Duodenal mucosa (tissue), 2 donors: ENCODE data around the gene EDC4.
A peak's percentile ranks its signal among the peaks of the same experiment; 100 is the strongest.
"Not testable (repeated sequence)": the region's sequence is repeated elsewhere in the genome, so short reads cannot be mapped to it uniquely, and the experiment has no call there.

ENCODE experiments used
- H3K27ac ChIP-seq: one replicate; pipeline ENCODE4 v1.7.0; 2013; ENCODE audit warnings: low read depth, low read length
- H3K27me3 ChIP-seq, 2 donors: one replicate each; pipeline ENCODE4 v1.7.0; 2013; ENCODE audit warnings: low read length in 2 of 2, control low read depth in 1 of 2; ENCODE audit not compliant: insufficient read depth in 2 of 2, control insufficient read depth in 1 of 2
- H3K36me3 ChIP-seq, 2 donors: one replicate each; pipeline ENCODE4 v1.7.0; 2013; ENCODE audit warnings: low read length in 2 of 2, control low read depth in 1 of 2; ENCODE audit not compliant: insufficient read depth in 2 of 2, control insufficient read depth in 1 of 2
- H3K4me1 ChIP-seq, 2 donors: one replicate each; pipeline ENCODE4 v1.7.0; 2013; ENCODE audit warnings: low read length in 2 of 2, control low read depth in 1 of 2; ENCODE audit not compliant: insufficient read depth in 2 of 2, control insufficient read depth in 1 of 2
- H3K4me3 ChIP-seq, 2 donors: one replicate each; pipeline ENCODE4 v1.7.0; 2013; ENCODE audit warnings: low read length in 2 of 2, low read depth in 1 of 2
- H3K9ac ChIP-seq, 2 donors: one replicate each; pipeline ENCODE4 v1.7.0; 2013; ENCODE audit warnings: low read length in 2 of 2, low read depth in 1 of 2
- H3K9me3 ChIP-seq, 2 donors: one replicate each; pipeline ENCODE4 v1.7.0; 2013; ENCODE audit warnings: low read length in 2 of 2, control low read depth in 1 of 2; ENCODE audit not compliant: control insufficient read depth in 1 of 2

The EDC4 gene

GRCh38 chr16:67862623-67863583 lies 9.9 kb upstream of the EDC4 start:
- Histone ChIP-seq H3K27ac (no peak overlapping the region), H3K9me3 (no peaks in the 10 kb centered on the region), H3K4me3 (no peak overlapping the region), H3K27me3 (no peaks in the 10 kb centered on the region), H3K36me3 (peaks cover 5 to 52% of the 10 kb centered on the region in 2 donors), H3K4me1 (peaks cover 5 to 10% of the 10 kb centered on the region in 2 donors), H3K9ac (no peak overlapping the region)

- H3K9ac ChIP-seq, H3K9me3 ChIP-seq, H3K4me3 ChIP-seq, H3K27me3 ChIP-seq, H3K4me1 ChIP-seq, H3K27ac ChIP-seq: not testable (repeated sequence)
- H3K36me3 ChIP-seq, result peaks cover 10 to 62% of the 10 kb centered on the region in 2 donors
Measured at GRCh38 chr16:67864044-67864443, 8.8 kb upstream of the EDC4 start.

GRCh38 chr16:67864594-67864993 lies 8.3 kb upstream of the EDC4 start:
- Histone ChIP-seq H3K4me1 (no peaks in the 10 kb centered on the region), H3K4me3 (no peak overlapping the region), H3K36me3 (peaks cover 10 to 63% of the 10 kb centered on the region in 2 donors), H3K27me3 (no peaks in the 10 kb centered on the region), H3K9ac (no peak overlapping the region), H3K9me3 (no peaks in the 10 kb centered on the region), H3K27ac (no peak overlapping the region)

GRCh38 chr16:67865318-67865717 lies 7.5 kb upstream of the EDC4 start:
- H3K4me3 ChIP-seq, result no peak overlapping the region
- H3K27me3 ChIP-seq, result no peaks in the 10 kb centered on the region
- no peaks in the 10 kb centered on the region for H3K9me3 ChIP-seq
- no peak overlapping the region for H3K27ac ChIP-seq
- H3K9ac ChIP-seq, result no peak overlapping the region
- peaks cover 14 to 69% of the 10 kb centered on the region in 2 donors for H3K36me3 ChIP-seq
- no peaks in the 10 kb centered on the region for H3K4me1 ChIP-seq

GRCh38 chr16:67868290-67868689 lies 4.6 kb upstream of the EDC4 start:
- H3K9ac ChIP-seq, result no peak overlapping the region
- no peaks in the 10 kb centered on the region for H3K27me3 ChIP-seq
- no peak overlapping the region for H3K27ac ChIP-seq
- no peak overlapping the region for H3K4me3 ChIP-seq
- H3K4me1 ChIP-seq, result peaks cover 0 to 5% of the 10 kb centered on the region in 2 donors
- peaks cover 14 to 54% of the 10 kb centered on the region in 2 donors for H3K36me3 ChIP-seq
- no peaks in the 10 kb centered on the region for H3K9me3 ChIP-seq

GRCh38 chr16:67869653-67870052 lies 3.2 kb upstream of the EDC4 start:
- peaks cover 14 to 49% of the 10 kb centered on the region in 2 donors for H3K36me3 ChIP-seq

GRCh38 chr16:67871256-67871655 lies 1.6 kb upstream of the EDC4 start:
- H3K4me1 ChIP-seq, result peaks cover 19 to 26% of the 10 kb centered on the region in 2 donors
- no peak overlapping the region for H3K4me3 ChIP-seq
- H3K36me3 ChIP-seq, result peaks cover 21 to 46% of the 10 kb centered on the region in 2 donors
- no peaks in the 10 kb centered on the region for H3K27me3 ChIP-seq
- no peak overlapping the region for H3K27ac ChIP-seq
- no peaks in the 10 kb centered on the region for H3K9me3 ChIP-seq
- no peak overlapping the region for H3K9ac ChIP-seq

More at GRCh38 chr16:67869653-67870052, 3.2 kb upstream of the EDC4 start:
- no peak overlapping the region for H3K4me3 ChIP-seq
- no peaks in the 10 kb centered on the region for H3K27me3 ChIP-seq
- no peak overlapping the region for H3K27ac ChIP-seq
- H3K9ac ChIP-seq, result no peak overlapping the region
- no peaks in the 10 kb centered on the region for H3K9me3 ChIP-seq
- peaks cover 12 to 18% of the 10 kb centered on the region in 2 donors for H3K4me1 ChIP-seq

GRCh38 chr16:67872131-67872630 lies 671 bp upstream of the EDC4 start:
- peaks cover 30 to 46% of the 10 kb centered on the region in 2 donors for H3K36me3 ChIP-seq

GRCh38 chr16:67873435-67874370 lies 851 bp downstream of the EDC4 start:
- Histone ChIP-seq H3K27ac (no peak overlapping the region), H3K9me3 (no peaks in the 10 kb centered on the region), H3K4me3 (peak overlapping the region; percentile 94 to 96), H3K4me1 (peaks cover 19 to 26% of the 10 kb centered on the region in 2 donors), H3K9ac (peak overlapping the region; percentile 79 to 91), H3K36me3 (peaks cover 37 to 47% of the 10 kb centered on the region in 2 donors), H3K27me3 (no peaks in the 10 kb centered on the region)

More at GRCh38 chr16:67872131-67872630, 671 bp upstream of the EDC4 start:
- H3K9me3 ChIP-seq, result no peaks in the 10 kb centered on the region
- peak overlapping the region; percentile 94 to 96 for H3K4me3 ChIP-seq
- no peaks in the 10 kb centered on the region for H3K27me3 ChIP-seq
- H3K9ac ChIP-seq, result peak overlapping the region; percentile 79 to 91
- H3K27ac ChIP-seq, result peak overlapping the region; percentile 53
- peaks cover 19 to 26% of the 10 kb centered on the region in 2 donors for H3K4me1 ChIP-seq
